ENCODE data around the gene SHROOM2.
A peak's percentile ranks its signal among the peaks of the same experiment; 100 is the strongest.

The SHROOM2 gene

GRCh38 chrX:9845578-9845952 lies 59.3 kb downstream of the SHROOM2 start:
- H3K36me3 ChIP-seq (ENCODE audit: control insufficient read depth in 1 of 2, insufficient read depth in 2 of 2, low read depth in 1 of 2, low read length in 2 of 2) = peaks cover 0 to 4% of the 10 kb centered on the region in 2 experiments
- H3K9ac ChIP-seq (ENCODE audit: low read length) = no peak overlapping the region
- peaks cover 2% of the 10 kb centered on the region for H3K9me3 ChIP-seq (ENCODE audit: control insufficient read depth, low read length)
- no peak overlapping the region for H2BK12ac ChIP-seq (ENCODE audit: low read length in 2 of 2)
- H3K27ac ChIP-seq (ENCODE audit: low read length, poor library complexity, severe bottlenecking) = peak overlapping the region; percentile 65
- H2AFZ ChIP-seq (ENCODE audit: low read depth, low read length) = no peak overlapping the region
- H3K4me3 ChIP-seq (ENCODE audit: insufficient read depth in 1 of 2, low read depth in 1 of 2, low read length in 2 of 2) = no peak overlapping the region
- no peak overlapping the region for H4K8ac ChIP-seq (ENCODE audit: low read length)
- no peak overlapping the region for H3K23ac ChIP-seq (ENCODE audit: low read length in 2 of 2)
- H3K79me1 ChIP-seq (replicated peaks; ENCODE audit: low read length, poor library complexity, severe bottlenecking) = peaks cover 7% of the 10 kb centered on the region
- peak overlapping the region; percentile 33 for H2AK5ac ChIP-seq (ENCODE audit: low read length, severe bottlenecking)
- H3K4ac ChIP-seq (ENCODE audit: low read depth in 1 of 2, low read length in 2 of 2) = no peak overlapping the region
- peak overlapping the region; percentile 1 to 37 for H3K18ac ChIP-seq (ENCODE audit: low read depth in 1 of 2, low read length in 2 of 2)
- H2BK120ac ChIP-seq (ENCODE audit: low read depth, low read length) = no peak overlapping the region
- H3K4me1 ChIP-seq (ENCODE audit: control insufficient read depth, insufficient read depth, low read depth, low read length) = peaks cover 20% of the 10 kb centered on the region
- H2BK15ac ChIP-seq (ENCODE audit: low read depth, poor library complexity, severe bottlenecking) = no peak overlapping the region
- no peak overlapping the region for H3K14ac ChIP-seq (ENCODE audit: low read length in 2 of 2)
- H3K4me2 ChIP-seq (ENCODE audit: low read length, poor library complexity, severe bottlenecking) = no peak overlapping the region
- peak; percentile 81 for DNase-seq
- peak overlapping the region; percentile 20 for H2BK5ac ChIP-seq (ENCODE audit: low read depth, low read length, poor library complexity, severe bottlenecking)
- H3K27me3 ChIP-seq (ENCODE audit: control insufficient read depth in 1 of 2, insufficient read depth in 1 of 2, low read length in 2 of 2) = peaks cover 0 to 4% of the 10 kb centered on the region in 2 experiments
- no peak overlapping the region for H4K91ac ChIP-seq (ENCODE audit: low read length)
- 34% methylated on average over 6 of the region's 6 CpGs for WGBS

- H3K4me1 ChIP-seq (ENCODE audit: control insufficient read depth, insufficient read depth, low read depth, low read length) = peaks cover 24% of the 10 kb centered on the region
- peaks cover 2% of the 10 kb centered on the region for H3K9me3 ChIP-seq (ENCODE audit: control insufficient read depth, low read length)
- H2BK12ac ChIP-seq (ENCODE audit: low read length in 2 of 2) = peak overlapping the region; percentile 65 to 77
- peak overlapping the region; percentile 7 for H4K8ac ChIP-seq (ENCODE audit: low read length)
- no peak overlapping the region for H2AFZ ChIP-seq (ENCODE audit: low read depth, low read length)
- H3K9ac ChIP-seq (ENCODE audit: low read length) = no peak overlapping the region
- H3K4ac ChIP-seq (ENCODE audit: low read depth in 1 of 2, low read length in 2 of 2) = peak overlapping the region; percentile 54 to 57
- H2BK120ac ChIP-seq (ENCODE audit: low read depth, low read length) = peak overlapping the region; percentile 64
- H3K27me3 ChIP-seq (ENCODE audit: control insufficient read depth in 1 of 2, insufficient read depth in 1 of 2, low read length in 2 of 2) = peaks cover 0 to 4% of the 10 kb centered on the region in 2 experiments
- H3K23ac ChIP-seq (ENCODE audit: low read length in 2 of 2) = no peak overlapping the region
- no peak overlapping the region for H2AK5ac ChIP-seq (ENCODE audit: low read length, severe bottlenecking)
- peak overlapping the region; percentile 44 for H2BK15ac ChIP-seq (ENCODE audit: low read depth, poor library complexity, severe bottlenecking)
- no peak overlapping the region for H3K4me3 ChIP-seq (ENCODE audit: insufficient read depth in 1 of 2, low read depth in 1 of 2, low read length in 2 of 2)
- DNase-seq = no peak
- peaks cover 0 to 4% of the 10 kb centered on the region in 2 experiments for H3K36me3 ChIP-seq (ENCODE audit: control insufficient read depth in 1 of 2, insufficient read depth in 2 of 2, low read depth in 1 of 2, low read length in 2 of 2)
- H3K14ac ChIP-seq (ENCODE audit: low read length in 2 of 2) = no peak overlapping the region
- no peak overlapping the region for H4K91ac ChIP-seq (ENCODE audit: low read length)
- WGBS = 85% methylated on average over 5 of the region's 8 CpGs
- peak overlapping the region; percentile 4 for H3K4me2 ChIP-seq (ENCODE audit: low read length, poor library complexity, severe bottlenecking)
- peaks cover 7% of the 10 kb centered on the region for H3K79me1 ChIP-seq (replicated peaks; ENCODE audit: low read length, poor library complexity, severe bottlenecking)
- H3K18ac ChIP-seq (ENCODE audit: low read depth in 1 of 2, low read length in 2 of 2) = peak overlapping the region; percentile 45 to 52
- peak overlapping the region; percentile 1 for H2BK5ac ChIP-seq (ENCODE audit: low read depth, low read length, poor library complexity, severe bottlenecking)
- peak overlapping the region; percentile 89 for H3K27ac ChIP-seq (ENCODE audit: low read length, poor library complexity, severe bottlenecking)
Observed at GRCh38 chrX:9846631-9847030, 60.4 kb downstream of the SHROOM2 start.

- Histone ChIP-seq H3K18ac (ENCODE audit: low read depth in 1 of 2, low read length in 2 of 2) (no peak overlapping the region), H3K4ac (ENCODE audit: low read depth in 1 of 2, low read length in 2 of 2) (no peak overlapping the region), H2BK120ac (ENCODE audit: low read depth, low read length) (no peak overlapping the region), H2AK5ac (ENCODE audit: low read length, severe bottlenecking) (no peak overlapping the region), H3K23ac (ENCODE audit: low read length in 2 of 2) (no peak overlapping the region), H3K14ac (ENCODE audit: low read length in 2 of 2) (no peak overlapping the region), H3K36me3 (ENCODE audit: control insufficient read depth in 1 of 2, insufficient read depth in 2 of 2, low read depth in 1 of 2, low read length in 2 of 2) (peaks cover 0 to 4% of the 10 kb centered on the region in 2 experiments), H3K9ac (ENCODE audit: low read length) (no peak overlapping the region), H4K91ac (ENCODE audit: low read length) (no peak overlapping the region), H3K4me2 (ENCODE audit: low read length, poor library complexity, severe bottlenecking) (no peak overlapping the region), H3K9me3 (ENCODE audit: control insufficient read depth, low read length) (peaks cover 2% of the 10 kb centered on the region), H3K27me3 (ENCODE audit: control insufficient read depth in 1 of 2, insufficient read depth in 1 of 2, low read length in 2 of 2) (peaks cover 0 to 8% of the 10 kb centered on the region in 2 experiments), H3K27ac (ENCODE audit: low read length, poor library complexity, severe bottlenecking) (peak overlapping the region; percentile 89), H3K4me3 (ENCODE audit: insufficient read depth in 1 of 2, low read depth in 1 of 2, low read length in 2 of 2) (no peak overlapping the region), H2BK5ac (ENCODE audit: low read depth, low read length, poor library complexity, severe bottlenecking) (peak overlapping the region; percentile 1), H2BK12ac (ENCODE audit: low read length in 2 of 2) (peak overlapping the region in 1 of 2 experiments; percentile 77), H4K8ac (ENCODE audit: low read length) (no peak overlapping the region), H3K79me1 (replicated peaks; ENCODE audit: low read length, poor library complexity, severe bottlenecking) (peaks cover 7% of the 10 kb centered on the region), H3K4me1 (ENCODE audit: control insufficient read depth, insufficient read depth, low read depth, low read length) (peaks cover 24% of the 10 kb centered on the region), H2AFZ (ENCODE audit: low read depth, low read length) (no peak overlapping the region), H2BK15ac (ENCODE audit: low read depth, poor library complexity, severe bottlenecking) (no peak overlapping the region)
- peak; percentile 87 for DNase-seq
- WGBS = 14% methylated on average over 7 of the region's 8 CpGs
Observed at GRCh38 chrX:9847071-9847470, 60.8 kb downstream of the SHROOM2 start.

GRCh38 chrX:9848718-9849479 lies 62.7 kb downstream of the SHROOM2 start:
- Histone ChIP-seq H3K4me3 (ENCODE audit: insufficient read depth in 1 of 2, low read depth in 1 of 2, low read length in 2 of 2) (no peak overlapping the region), H3K9ac (ENCODE audit: low read length) (no peak overlapping the region), H3K23ac (ENCODE audit: low read length in 2 of 2) (no peak overlapping the region), H2AFZ (ENCODE audit: low read depth, low read length) (no peak overlapping the region), H3K14ac (ENCODE audit: low read length in 2 of 2) (no peak overlapping the region), H3K18ac (ENCODE audit: low read depth in 1 of 2, low read length in 2 of 2) (peak overlapping the region in 1 of 2 experiments; percentile 24), H4K91ac (ENCODE audit: low read length) (no peak overlapping the region), H3K4me1 (ENCODE audit: control insufficient read depth, insufficient read depth, low read depth, low read length) (peaks cover 21% of the 10 kb centered on the region), H3K4me2 (ENCODE audit: low read length, poor library complexity, severe bottlenecking) (no peak overlapping the region), H2BK5ac (ENCODE audit: low read depth, low read length, poor library complexity, severe bottlenecking) (no peak overlapping the region), H3K79me1 (replicated peaks; ENCODE audit: low read length, poor library complexity, severe bottlenecking) (peaks cover 7% of the 10 kb centered on the region), H4K8ac (ENCODE audit: low read length) (no peak overlapping the region), H3K36me3 (ENCODE audit: control insufficient read depth in 1 of 2, insufficient read depth in 2 of 2, low read depth in 1 of 2, low read length in 2 of 2) (peaks cover 0 to 4% of the 10 kb centered on the region in 2 experiments), H2BK15ac (ENCODE audit: low read depth, poor library complexity, severe bottlenecking) (no peak overlapping the region), H3K4ac (ENCODE audit: low read depth in 1 of 2, low read length in 2 of 2) (no peak overlapping the region), H2BK120ac (ENCODE audit: low read depth, low read length) (no peak overlapping the region), H3K27me3 (ENCODE audit: control insufficient read depth in 1 of 2, insufficient read depth in 1 of 2, low read length in 2 of 2) (peaks cover 0 to 19% of the 10 kb centered on the region in 2 experiments), H3K9me3 (ENCODE audit: control insufficient read depth, low read length) (peaks cover 2% of the 10 kb centered on the region), H3K27ac (ENCODE audit: low read length, poor library complexity, severe bottlenecking) (peak overlapping the region; percentile 26), H2AK5ac (ENCODE audit: low read length, severe bottlenecking) (peak overlapping the region; percentile 94), H2BK12ac (ENCODE audit: low read length in 2 of 2) (no peak overlapping the region)
- DNase-seq = no peak
- 92% methylated on average over 15 of the region's 17 CpGs for WGBS

Measured in mesenchymal stem cell (in vitro differentiated cells and primary cell).